Naive thymus-derived CD8-positive, alpha-beta T cell (primary cell): ENCODE measurements around the gene DCBLD2. TPM values are rescaled to one million over a fixed set of nuclear protein-coding genes. Genes with fewer than 3 reads are reported as not detected.

ENCODE experiments used
- ATAC-seq, 2 donors: fragments of 150-1000 bp; cut with Tn5 transposase in 1 of 2; sonication (Bioruptor Pico), chemical (Tn5 transposase) in 1 of 2; 1 replicate in 1 of 2; 2 replicates in 1 of 2; pipeline ENCODE4 v1.10.0; 2021; ENCODE audit warnings: mild to moderate bottlenecking in 2 of 2, moderate library complexity in 2 of 2
- POLR2A ChIA-PET: fragments of 350-600 bp; sonication (Branson Sonifier 250); formaldehyde crosslinking; loops from one replicate; lab custom pipeline; 2021; ENCODE audit warnings: antibody characterized with exemption; lab: Charles Lee
- DNase-seq, 10 donors: peaks; one replicate each; pipeline versions ENCODE4 v3.0.0 to v3.0.0-alpha.2; 2020 to 2022
- H3K27ac Mint-ChIP-seq, 10 donors: one replicate each; pipeline ENCODE4 v1.8.0; 2020 to 2022; ENCODE audit warnings: mild to moderate bottlenecking in 10 of 10, mixed read lengths in 10 of 10, moderate library complexity in 4 of 10, inconsistent platforms in 1 of 10
- H3K27me3 Mint-ChIP-seq, 5 donors: one replicate each; pipeline ENCODE4 v1.8.0; 2021 to 2022; ENCODE audit warnings: mixed read lengths in 5 of 5
- H3K36me3 Mint-ChIP-seq, 3 donors: one replicate each; pipeline ENCODE4 v1.8.0; 2020 to 2022; ENCODE audit warnings: mixed read lengths in 3 of 3, mild to moderate bottlenecking in 2 of 3, inconsistent platforms in 1 of 3
- H3K4me1 Mint-ChIP-seq, 4 donors: one replicate each; pipeline ENCODE4 v1.8.0; 2021 to 2022; ENCODE audit warnings: mixed read lengths in 4 of 4
- H3K4me3 Mint-ChIP-seq, 10 donors: one replicate each; pipeline ENCODE4 v1.8.0; 2020 to 2022; ENCODE audit warnings: mild to moderate bottlenecking in 10 of 10, mixed read lengths in 10 of 10, moderate library complexity in 6 of 10, inconsistent platforms in 1 of 10
- H3K9me3 Mint-ChIP-seq, 9 donors: one replicate each; pipeline ENCODE4 v1.8.0; 2020 to 2022; ENCODE audit warnings: mixed read lengths in 9 of 9, mild to moderate bottlenecking in 3 of 9, inconsistent platforms in 1 of 9, moderate library complexity in 1 of 9
- polyA plus RNA-seq, 3 donors: library from polyadenylated mRNA; unstranded; fragments of 300-500 nt; fragmentation: Illumina TruSeq; gene quantifications; one replicate each; pipeline ENCODE4 v1.2.3, GENCODE V29; 2021
- total RNA-seq, 8 experiments: library from RNA in 2 of 8; stranded (reverse) in 2 of 8; gene quantifications; one replicate each; pipeline ENCODE4 v1.2.3 and lab custom pipeline; 2021 to 2026

The DCBLD2 gene
- total and polyA plus RNA-seq, 5 experiments from 2014 or later = 0.69 to 7.8 (median 1.4) TPM

- H3K27me3 Mint-ChIP-seq = peaks cover 7 to 41% (median 20%) of the 10 kb centered on the region in 5 donors
- H3K4me1 Mint-ChIP-seq = peaks cover 8 to 27% (median 20%) of the 10 kb centered on the region in 4 donors
- POLR2A ChIA-PET = interaction anchor here (0.5 kb wide), 1 partner anchor 1492 kb away, joined by 3 read pairs; no protein-coding TSS in a partner anchor
- H3K27ac Mint-ChIP-seq = no peak overlapping the region
- peaks cover 0 to 13% (median 4%) of the 10 kb centered on the region in 9 donors for H3K9me3 Mint-ChIP-seq
- H3K36me3 Mint-ChIP-seq = peaks cover 0 to 10% (median 4%) of the 10 kb centered on the region in 3 donors
- ATAC-seq (no peak), DNase-seq (no peak)
- H3K4me3 Mint-ChIP-seq = no peak overlapping the region
These were observed 2.4 kb upstream of the DCBLD2 start for GRCh38 chr3:98903705-98904481.

- Mint-ChIP-seq H3K36me3 (peaks cover 0 to 4% (median 0%) of the 10 kb centered on the region in 3 donors), H3K4me1 (peaks cover 8 to 27% (median 20%) of the 10 kb centered on the region in 4 donors), H3K27ac (peak overlapping the region in 1 of 10 donors; percentile 12), H3K9me3 (peaks cover 0 to 5% (median 2%) of the 10 kb centered on the region in 9 donors), H3K27me3 (peaks cover 7 to 33% (median 16%) of the 10 kb centered on the region in 5 donors), H3K4me3 (peak overlapping the region in 4 of 10 donors; percentile 0 to 16 (median 4))
- POLR2A ChIA-PET = interaction anchor here (0.5 to 1.8 kb wide), 2 partner anchors 310 to 1493 kb away, joined by 3 to 6 read pairs; partner anchors contain the start of gene CPOX
- ATAC-seq = no peak
- DNase-seq = no peak
These were observed 1.6 kb upstream of the DCBLD2 start for GRCh38 chr3:98903099-98903498.

GRCh38 chr3:98902351-98902740 is 851 bp upstream of the DCBLD2 start:
- no peaks in the 10 kb centered on the region for H3K9me3 Mint-ChIP-seq
- peaks cover 4 to 25% (median 13%) of the 10 kb centered on the region in 5 donors for H3K27me3 Mint-ChIP-seq
- peak in 1 of 10 donors; percentile 10 for DNase-seq
- POLR2A ChIA-PET = interaction anchor here (1.8 kb wide), 1 partner anchor 309 kb away, joined by 6 read pairs; the partner anchor contains the start of gene CPOX
- no peaks in the 10 kb centered on the region for H3K36me3 Mint-ChIP-seq
- H3K4me3 Mint-ChIP-seq = peak overlapping the region; percentile 92 to 99 (median 94)
- ATAC-seq = no peak
- H3K4me1 Mint-ChIP-seq = peaks cover 8 to 27% (median 20%) of the 10 kb centered on the region in 4 donors
- peak overlapping the region; percentile 10 to 96 (median 92) for H3K27ac Mint-ChIP-seq

- peak overlapping the region; percentile 83 to 99 (median 94) for H3K4me3 Mint-ChIP-seq
- peak overlapping the region in 6 of 10 donors; percentile 47 to 83 (median 64) for H3K27ac Mint-ChIP-seq
- H3K27me3 Mint-ChIP-seq = peaks cover 0 to 12% (median 3%) of the 10 kb centered on the region in 5 donors
- H3K9me3 Mint-ChIP-seq = no peaks in the 10 kb centered on the region
- peaks cover 8 to 27% (median 20%) of the 10 kb centered on the region in 4 donors for H3K4me1 Mint-ChIP-seq
- H3K36me3 Mint-ChIP-seq = no peaks in the 10 kb centered on the region
- peak; percentile 1 to 11 for ATAC-seq
- POLR2A ChIA-PET = interaction anchor here (0.8 to 1.0 kb wide), 3 partner anchors 378 to 1359 kb away, joined by 3 to 4 read pairs (median 4); partner anchors contain the start of genes CLDND1, CMSS1 and TBC1D23
- peak in 1 of 10 donors; percentile 3 for DNase-seq
These were observed 440 bp downstream of the DCBLD2 start for GRCh38 chr3:98901119-98901391.

- ATAC-seq (no peak), DNase-seq (peak in 6 of 10 donors; percentile 2 to 60 (median 22))
- POLR2A ChIA-PET = no interaction called here
- H3K27ac Mint-ChIP-seq = peak overlapping the region in 7 of 10 donors; percentile 35 to 83 (median 64)
- no peaks in the 10 kb centered on the region for H3K36me3 Mint-ChIP-seq
- peaks cover 0 to 9% (median 3%) of the 10 kb centered on the region in 5 donors for H3K27me3 Mint-ChIP-seq
- H3K4me3 Mint-ChIP-seq = peak overlapping the region; percentile 83 to 99 (median 88)
- no peaks in the 10 kb centered on the region for H3K9me3 Mint-ChIP-seq
- peaks cover 8 to 27% (median 20%) of the 10 kb centered on the region in 4 donors for H3K4me1 Mint-ChIP-seq
These were observed 1.0 kb downstream of the DCBLD2 start for GRCh38 chr3:98900265-98901118.

- DNase-seq = no peak
- POLR2A ChIA-PET = interaction anchor here (0.5 kb wide), 1 partner anchor 334 kb away, joined by 3 read pairs; no protein-coding TSS in a partner anchor
These were observed 3.8 kb downstream of the DCBLD2 start for GRCh38 chr3:98897701-98898100.

GRCh38 chr3:98894791-98895576 is 6.5 kb downstream of the DCBLD2 start:
- Mint-ChIP-seq H3K27me3 (peaks cover 0 to 1% (median 0%) of the 10 kb centered on the region in 5 donors), H3K9me3 (no peaks in the 10 kb centered on the region), H3K4me1 (peaks cover 0 to 7% (median 1%) of the 10 kb centered on the region in 4 donors), H3K4me3 (no peak overlapping the region), H3K36me3 (no peaks in the 10 kb centered on the region), H3K27ac (no peak overlapping the region)
- DNase-seq (no peak), ATAC-seq (no peak)
- POLR2A ChIA-PET = no interaction called here

More at GRCh38 chr3:98897701-98898100, 3.8 kb downstream of the DCBLD2 start:
- no peaks in the 10 kb centered on the region for H3K36me3 Mint-ChIP-seq
- H3K27me3 Mint-ChIP-seq = peaks cover 0 to 3% (median 0%) of the 10 kb centered on the region in 5 donors
- H3K27ac Mint-ChIP-seq = no peak overlapping the region
- no peak for ATAC-seq
- no peak overlapping the region for H3K4me3 Mint-ChIP-seq
- H3K4me1 Mint-ChIP-seq = peaks cover 5 to 27% (median 20%) of the 10 kb centered on the region in 4 donors
- H3K9me3 Mint-ChIP-seq = no peaks in the 10 kb centered on the region

GRCh38 chr3:98893740-98894139 is 7.8 kb downstream of the DCBLD2 start:
- no peaks in the 10 kb centered on the region for H3K9me3 Mint-ChIP-seq
- ATAC-seq (no peak), DNase-seq (no peak)
- H3K27ac Mint-ChIP-seq = no peak overlapping the region
- peaks cover 0 to 1% (median 0%) of the 10 kb centered on the region in 5 donors for H3K27me3 Mint-ChIP-seq
- no peak overlapping the region for H3K4me3 Mint-ChIP-seq
- H3K36me3 Mint-ChIP-seq = no peaks in the 10 kb centered on the region
- POLR2A ChIA-PET = no interaction called here
- H3K4me1 Mint-ChIP-seq = no peaks in the 10 kb centered on the region

GRCh38 chr3:98892263-98892662 is 9.2 kb downstream of the DCBLD2 start:
- no peaks in the 10 kb centered on the region for H3K4me1 Mint-ChIP-seq
- H3K36me3 Mint-ChIP-seq = no peaks in the 10 kb centered on the region
- POLR2A ChIA-PET = no interaction called here
- DNase-seq (no peak), ATAC-seq (no peak)
- peaks cover 0 to 1% (median 0%) of the 10 kb centered on the region in 5 donors for H3K27me3 Mint-ChIP-seq
- H3K4me3 Mint-ChIP-seq = no peak overlapping the region
- no peaks in the 10 kb centered on the region for H3K9me3 Mint-ChIP-seq
- H3K27ac Mint-ChIP-seq = no peak overlapping the region

- no peaks in the 10 kb centered on the region for H3K9me3 Mint-ChIP-seq
- H3K27ac Mint-ChIP-seq = no peak overlapping the region
- ATAC-seq = no peak
- H3K4me3 Mint-ChIP-seq = no peak overlapping the region
- H3K36me3 Mint-ChIP-seq = no peaks in the 10 kb centered on the region
- DNase-seq = no peak
- H3K4me1 Mint-ChIP-seq = no peaks in the 10 kb centered on the region
- peaks cover 0 to 1% (median 0%) of the 10 kb centered on the region in 5 donors for H3K27me3 Mint-ChIP-seq
- POLR2A ChIA-PET = no interaction called here
These were observed 10.3 kb downstream of the DCBLD2 start for GRCh38 chr3:98890965-98891910.
